AG09319 (cell line): ENCODE measurements around the gene CCDC192.
"Not testable (repeated sequence)": the region's sequence is repeated elsewhere in the genome, so short reads cannot be mapped to it uniquely, and the experiment has no call there.

Experiments used
- DNase-seq: peaks from one replicate; pipeline ENCODE4 v3.0.0-alpha.2; 2010; ENCODE audit warnings: low read depth; ENCODE audit errors: extremely low read depth
- TF ChIP-seq, protein P1 (sequence below): IDR thresholded peaks from 2 replicates; pipeline ENCODE4 v1.5.1; 2011; ENCODE audit warnings: low read depth, mild to moderate bottlenecking, inconsistent platforms, low read length, moderate library complexity

CCDC192 gene

DNA sequence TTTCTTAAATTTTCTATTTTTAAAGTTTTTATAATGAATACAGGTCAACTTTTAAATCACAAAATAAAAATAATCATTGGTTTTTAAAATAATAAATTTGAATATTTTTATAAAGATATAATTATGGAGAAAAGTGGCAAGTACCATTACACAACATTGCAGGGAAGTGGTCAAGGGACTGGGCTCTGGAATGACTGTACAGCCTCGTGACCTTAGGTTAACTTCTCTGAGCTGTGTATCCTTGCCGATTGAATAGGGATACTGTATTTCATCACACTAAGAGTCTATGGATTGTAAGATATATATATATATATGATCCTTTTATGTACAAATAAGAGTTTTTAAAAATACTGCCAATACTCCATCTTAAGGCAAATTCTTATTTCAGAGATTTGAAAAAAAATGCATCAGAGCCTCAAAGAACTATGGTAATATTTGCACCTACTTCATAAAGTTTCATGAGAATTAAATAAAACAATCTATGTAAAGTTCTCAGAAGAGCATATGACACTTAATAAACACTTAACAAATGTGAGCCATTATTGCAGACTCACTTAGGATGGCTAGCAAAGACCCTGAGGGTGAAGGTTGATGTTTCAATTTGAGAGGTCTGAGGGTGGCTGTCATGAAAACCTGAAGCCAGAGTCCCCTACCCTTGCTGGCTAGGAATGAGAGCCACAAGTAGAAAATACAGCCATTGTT lies 136.5 kb downstream of the CCDC192 start:
- no peak for DNase-seq
- TF ChIP-seq, protein P1, sequence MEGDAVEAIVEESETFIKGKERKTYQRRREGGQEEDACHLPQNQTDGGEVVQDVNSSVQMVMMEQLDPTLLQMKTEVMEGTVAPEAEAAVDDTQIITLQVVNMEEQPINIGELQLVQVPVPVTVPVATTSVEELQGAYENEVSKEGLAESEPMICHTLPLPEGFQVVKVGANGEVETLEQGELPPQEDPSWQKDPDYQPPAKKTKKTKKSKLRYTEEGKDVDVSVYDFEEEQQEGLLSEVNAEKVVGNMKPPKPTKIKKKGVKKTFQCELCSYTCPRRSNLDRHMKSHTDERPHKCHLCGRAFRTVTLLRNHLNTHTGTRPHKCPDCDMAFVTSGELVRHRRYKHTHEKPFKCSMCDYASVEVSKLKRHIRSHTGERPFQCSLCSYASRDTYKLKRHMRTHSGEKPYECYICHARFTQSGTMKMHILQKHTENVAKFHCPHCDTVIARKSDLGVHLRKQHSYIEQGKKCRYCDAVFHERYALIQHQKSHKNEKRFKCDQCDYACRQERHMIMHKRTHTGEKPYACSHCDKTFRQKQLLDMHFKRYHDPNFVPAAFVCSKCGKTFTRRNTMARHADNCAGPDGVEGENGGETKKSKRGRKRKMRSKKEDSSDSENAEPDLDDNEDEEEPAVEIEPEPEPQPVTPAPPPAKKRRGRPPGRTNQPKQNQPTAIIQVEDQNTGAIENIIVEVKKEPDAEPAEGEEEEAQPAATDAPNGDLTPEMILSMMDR: no peak

DNA sequence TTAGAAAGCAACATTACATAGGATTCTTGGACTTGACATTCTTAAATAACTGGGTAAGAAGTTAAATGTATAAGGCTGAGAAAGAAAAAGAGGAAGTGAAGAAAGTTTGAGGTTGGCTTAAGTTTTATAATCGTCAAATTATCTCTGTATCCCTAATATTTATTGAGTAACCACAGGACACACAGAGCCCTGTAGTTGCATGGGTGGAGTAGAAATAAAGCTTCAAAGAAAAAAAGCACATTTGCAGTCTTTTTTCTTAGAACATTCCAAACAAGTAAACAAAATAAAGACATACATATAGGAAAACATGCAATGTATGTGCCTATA lies 137.0 kb downstream of the CCDC192 start:
- no peak for DNase-seq

DNA sequence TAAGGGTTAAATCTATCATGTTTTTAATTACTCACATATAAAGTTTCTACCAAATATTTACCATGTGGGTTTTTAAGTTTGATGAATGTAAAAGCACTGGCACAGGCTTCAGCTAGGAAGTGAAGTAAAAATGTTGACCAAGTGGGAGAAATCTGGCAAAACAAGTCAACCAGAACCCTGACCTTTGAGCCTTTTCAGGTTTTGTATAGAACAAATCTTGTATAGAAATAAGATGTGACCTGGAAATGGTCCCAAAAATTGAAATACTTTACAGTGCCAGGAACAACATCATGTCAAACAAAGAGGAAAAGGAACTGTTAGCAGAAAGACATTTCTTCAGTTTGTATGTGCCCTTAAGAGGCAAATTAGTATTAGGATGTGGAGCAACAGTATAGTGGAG lies 137.6 kb downstream of the CCDC192 start:
- TF ChIP-seq, protein P1: no peak
- DNase-seq: no peak

More for the DNA sequence above, 137.0 kb downstream of the CCDC192 start:
- TF ChIP-seq, protein P1: no peak

DNA sequence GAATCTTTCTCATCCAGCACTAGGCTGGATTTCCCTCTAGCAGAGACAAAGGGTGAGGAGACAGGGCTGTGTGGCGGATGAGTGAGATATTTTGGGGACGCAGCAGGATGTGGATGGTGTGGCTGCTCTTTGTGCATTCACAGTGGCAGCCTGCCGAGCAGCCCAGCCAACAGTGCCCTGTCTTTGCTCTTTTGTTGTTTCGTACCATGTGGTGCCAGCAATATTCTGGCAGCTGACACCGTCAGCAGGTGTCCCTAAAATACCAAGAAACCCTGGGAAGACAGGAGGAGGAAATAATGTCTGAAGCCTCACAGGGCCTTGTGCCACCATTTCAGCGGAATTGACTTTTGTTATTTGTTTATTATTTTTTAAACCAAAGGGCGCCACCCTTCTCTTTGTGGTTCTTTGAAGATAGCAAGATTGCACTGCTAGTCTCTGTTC lies 141.4 kb downstream of the CCDC192 start:
- no peak for DNase-seq
- TF ChIP-seq, protein P1: no peak

DNA sequence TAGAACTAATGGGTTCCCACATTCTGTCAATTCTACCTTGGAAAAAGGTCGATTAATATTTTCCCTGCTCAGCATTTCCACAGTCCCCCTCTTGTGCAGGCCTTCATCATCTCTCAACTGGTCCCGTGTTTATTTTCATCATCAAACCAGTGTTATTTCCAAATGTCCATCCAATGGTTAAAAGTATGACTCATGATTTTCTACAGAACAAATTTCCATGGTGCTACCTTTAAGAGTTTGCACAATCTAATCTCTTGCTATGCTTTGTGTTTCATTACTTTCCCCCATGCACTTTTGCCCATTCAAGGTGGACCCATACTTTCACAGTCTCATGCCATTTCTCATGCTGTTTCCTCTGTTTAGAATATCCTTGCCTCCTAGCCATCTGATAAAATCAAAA lies 143.7 kb downstream of the CCDC192 start:
- TF ChIP-seq, protein P1: no peak
- DNase-seq: no peak

DNA sequence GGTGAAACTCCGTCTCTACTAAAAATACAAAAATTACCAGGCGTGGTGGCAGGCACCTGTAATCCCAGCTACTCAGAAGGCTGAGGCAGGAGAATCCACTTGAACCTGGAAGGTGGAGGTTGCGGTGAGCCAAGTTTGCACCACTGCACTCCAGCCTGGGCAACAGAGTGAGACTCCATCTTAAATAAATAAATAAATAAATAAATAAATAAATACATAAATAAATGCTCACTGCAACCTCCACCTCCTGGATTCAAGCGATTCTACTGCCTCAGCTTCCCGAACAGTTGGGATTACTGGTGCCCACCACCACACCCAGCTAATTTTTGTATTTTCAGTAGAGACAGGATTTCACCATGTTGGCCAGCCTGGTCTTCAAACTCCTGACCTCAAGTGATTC lies 144.4 kb downstream of the CCDC192 start:
- not testable (repeated sequence) for DNase-seq

DNA sequence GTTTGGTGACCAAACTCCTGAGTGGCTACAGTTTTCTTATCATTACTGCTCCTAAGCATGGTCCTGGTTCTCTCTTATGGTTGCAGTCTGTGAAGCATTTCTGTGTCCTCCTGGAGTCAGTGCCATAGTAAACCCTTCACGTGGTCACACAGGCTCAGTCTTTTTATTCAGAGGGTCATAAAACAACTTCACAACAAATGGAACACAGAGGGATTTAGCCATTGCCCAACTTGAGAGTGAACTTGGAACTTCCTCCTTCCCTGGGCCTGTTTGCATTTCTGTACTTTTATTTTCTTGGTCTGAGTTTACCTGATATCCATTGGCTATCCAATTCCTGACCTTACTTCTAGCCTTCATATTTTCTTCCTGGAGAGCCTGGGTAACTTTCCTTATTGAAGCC lies 144.9 kb downstream of the CCDC192 start:
- no peak for DNase-seq
- TF ChIP-seq, protein P1: no peak

DNA sequence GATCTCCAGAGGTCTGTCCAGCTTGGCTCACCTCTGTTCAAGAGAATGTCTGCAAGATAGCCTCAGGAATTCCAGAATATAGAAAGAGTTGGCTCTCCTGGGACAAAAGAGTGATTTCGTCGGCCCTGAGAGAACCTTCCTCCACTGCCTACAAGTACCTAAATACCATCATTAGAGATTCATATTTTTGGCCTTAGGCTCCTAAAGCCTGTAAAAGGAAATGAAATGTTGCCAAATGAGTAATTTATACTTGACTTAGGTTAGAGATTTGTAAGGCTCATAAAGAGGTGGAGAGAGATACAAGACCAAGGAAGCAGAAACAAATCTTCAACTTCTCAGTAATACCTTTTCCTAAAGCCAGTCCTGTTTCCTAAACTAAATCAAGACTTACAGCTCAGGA lies 146.2 kb downstream of the CCDC192 start:
- TF ChIP-seq, protein P1: no peak
- no peak for DNase-seq
